HCT116 (cell line): ENCODE measurements around the gene NDUFS2. TPM values are rescaled to one million over a fixed set of nuclear protein-coding genes. Genes with fewer than 3 reads are reported as not detected.

Experiments
- ATAC-seq: fragments of 200-7000 bp; cut with Tn5 transposase; 2 replicates; pipeline ENCODE4 v1.9.1; 2020; ENCODE audit warnings: mild to moderate bottlenecking, moderate library complexity
- BruUV-seq: library from RNA; stranded (reverse); fragments of 400-500 nt; replicated peaks from 2 replicates; lab custom pipeline; 2021; lab: Mats Ljungman, UMichigan
- CTCF ChIA-PET: fragments of 300-600 bp; sonication (Branson Sonifier 250); formaldehyde crosslinking; loops from one replicate; lab custom pipeline; 2021; ENCODE audit warnings: antibody characterized with exemption; lab: Charles Lee
- POLR2A ChIA-PET: fragments of 300-600, 350-600 bp; sonication (Branson Sonifier 250); formaldehyde crosslinking; loops from one replicate; lab custom pipeline; 2021; ENCODE audit warnings: antibody characterized with exemption; lab: Charles Lee
- RAD21 ChIA-PET, 2 experiments: fragments of 300-600 bp; sonication (Branson Sonifier 250); formaldehyde crosslinking; loops; one replicate each; lab custom pipeline; 2023; ENCODE audit warnings: low total read pairs in 2 of 2; ENCODE audit not compliant: uncharacterized antibody in 2 of 2, unreplicated experiment in 2 of 2, low non-redundant PET in 1 of 2; lab: Charles Lee
- DNase-seq: peaks from one replicate; pipeline ENCODE4 v3.0.0-alpha.2; 2010; ENCODE audit warnings: low read depth, low spot score
- H2AFZ ChIP-seq: fragments of 200-600 bp; shearing (Covaris generic), sonication (generic); 2 replicates; pipeline ENCODE4 v1.6.1; 2017; ENCODE audit warnings: low read depth, mixed run types, mixed read lengths, antibody characterized with exemption, low read length; ENCODE audit not compliant: poor library complexity, severe bottlenecking
- H3K27ac ChIP-seq: 2 replicates; pipeline ENCODE4 v1.5.1; 2012; ENCODE audit warnings: low read depth, low read length
- H3K27me3 ChIP-seq: fragments of 200-600 bp; sonication (generic); 2 replicates; pipeline ENCODE4 v1.6.1; 2016; ENCODE audit warnings: mixed run types, low read length, mixed read lengths; ENCODE audit not compliant: insufficient read depth
- H3K36me3 ChIP-seq, 2 experiments: fragments of 200-500 bp in 1 of 2; fragments of 200-600 bp in 1 of 2; sonication (Bioruptor generic) in 1 of 2; sonication (generic) in 1 of 2; 2 replicates each; pipeline versions ENCODE4 v1.5.1 to v1.6.1; 2014 to 2016; ENCODE audit warnings: low read length in 2 of 2, inconsistent platforms in 1 of 2, mixed read lengths in 1 of 2, mixed run types in 1 of 2; ENCODE audit not compliant: insufficient read depth in 2 of 2, control insufficient read depth in 1 of 2
- H3K4me1 ChIP-seq, 2 experiments: fragments of 200-600 bp in 1 of 2; sonication (generic) in 1 of 2; 2 replicates each; pipeline versions ENCODE4 v1.5.1 to v1.6.1; 2012 to 2017; ENCODE audit warnings: low read length in 2 of 2, inconsistent platforms in 1 of 2, mild to moderate bottlenecking in 1 of 2, mixed read lengths in 1 of 2, mixed run types in 1 of 2, moderate library complexity in 1 of 2; ENCODE audit not compliant: insufficient read depth in 2 of 2, control insufficient read depth in 1 of 2
- H3K4me2 ChIP-seq: fragments of 200-600 bp; sonication (generic); 2 replicates; pipeline ENCODE4 v1.6.1; 2017; ENCODE audit warnings: mixed run types, low read length, mixed read lengths
- H3K4me3 ChIP-seq, 2 experiments: fragments of 200-600 bp in 1 of 2; sonication (generic) in 1 of 2; replicated peaks in 1 of 2; 2 replicates each; pipeline ENCODE4 v1.5.1; 2011 to 2016; ENCODE audit warnings: low read length in 2 of 2, control low read depth in 1 of 2, low read depth in 1 of 2, mild to moderate bottlenecking in 1 of 2, mixed read lengths in 1 of 2, mixed run types in 1 of 2
- H3K79me2 ChIP-seq: fragments of 200-600 bp; sonication (generic); 2 replicates; pipeline ENCODE4 v1.6.1; 2017; ENCODE audit warnings: mild to moderate bottlenecking, mixed run types, low read length, moderate library complexity, mixed read lengths; ENCODE audit not compliant: insufficient read depth
- H3K9ac ChIP-seq: fragments of 200-600 bp; sonication (generic); 2 replicates; pipeline ENCODE4 v1.6.1; 2016; ENCODE audit warnings: low read length, mixed read lengths
- H3K9me2 ChIP-seq: fragments of 200-600 bp; sonication (generic), shearing (Covaris generic); 2 replicates; pipeline ENCODE4 v1.6.1; 2017; ENCODE audit warnings: mixed run types, mild to moderate bottlenecking, moderate library complexity; ENCODE audit not compliant: insufficient read depth
- H3K9me3 ChIP-seq, 2 experiments: fragments of 200-500 bp in 1 of 2; fragments of 200-600 bp in 1 of 2; sonication (Bioruptor generic) in 1 of 2; sonication (generic) in 1 of 2; 2 replicates each; pipeline ENCODE4 v1.6.1; 2014 to 2017; ENCODE audit warnings: low read length in 2 of 2, mixed read lengths in 2 of 2, inconsistent platforms in 1 of 2, low read depth in 1 of 2, mild to moderate bottlenecking in 1 of 2, mixed run types in 1 of 2, moderate library complexity in 1 of 2; ENCODE audit not compliant: control insufficient read depth in 1 of 2, insufficient read depth in 1 of 2
- H4K20me1 ChIP-seq: fragments of 200-600 bp; sonication (generic), shearing (Covaris generic); 2 replicates; pipeline ENCODE4 v1.6.1; 2017; ENCODE audit warnings: mixed run types, mild to moderate bottlenecking, moderate library complexity; ENCODE audit not compliant: insufficient read depth
- FOSL1 ChIP-seq: IDR thresholded peaks from 2 replicates; pipeline ENCODE4 v1.6.1; 2012; ENCODE audit warnings: low read depth
- JUND ChIP-seq: IDR thresholded peaks from 2 replicates; pipeline ENCODE4 v1.6.1; 2012
- POLR2A ChIP-seq: IDR thresholded peaks from 2 replicates; pipeline ENCODE4 v1.7.0; 2011; ENCODE audit warnings: borderline replicate concordance; ENCODE audit not compliant: insufficient read depth, insufficient read length; ENCODE audit errors: extremely low read depth
- RAD21 ChIP-seq: IDR thresholded peaks from 2 replicates; pipeline ENCODE4 v1.6.1; 2012; ENCODE audit warnings: low read depth, mild to moderate bottlenecking
- SP1 ChIP-seq: IDR thresholded peaks from 2 replicates; pipeline ENCODE4 v1.6.1; 2012; ENCODE audit warnings: low read depth
- TCF7L2 ChIP-seq: IDR thresholded peaks from 2 replicates; pipeline ENCODE4 v1.7.0; 2011; ENCODE audit warnings: borderline replicate concordance, inconsistent platforms; ENCODE audit not compliant: insufficient read depth, insufficient read length; ENCODE audit errors: extremely low read depth
- YY1 ChIP-seq: IDR thresholded peaks from 2 replicates; pipeline ENCODE4 v1.6.1; 2011; ENCODE audit warnings: low read length, low read depth, moderate library complexity, mild to moderate bottlenecking; ENCODE audit not compliant: insufficient replicate concordance; ENCODE audit errors: extremely low read depth
- ZFX ChIP-seq: fragments of 450-650 bp; IDR thresholded peaks from 2 replicates; pipeline ENCODE4 v1.6.1; 2017
- ZNF274 ChIP-seq: fragments of 200-500 bp; sonication (Bioruptor generic); IDR thresholded peaks from 2 replicates; pipeline ENCODE4 v1.6.1; 2014; ENCODE audit warnings: mild to moderate bottlenecking, low read depth, low read length, inconsistent platforms
- intact Hi-C: fragments of 100-400 bp; cut with micrococcal nuclease; formaldehyde crosslinking; loops from 2 replicates; pipeline ENCODE4 v1.10.0; 2022
- microRNA-seq: library from miRNA; unstranded; fragments of <30 nt; microRNA quantifications from one replicate; pipeline ENCODE4, GENCODE V29; 2016; ENCODE audit warnings: borderline number of aligned reads
- total RNA-seq: library from RNA; stranded (reverse); gene quantifications from one replicate; pipeline ENCODE4 v1.2.1, GENCODE V29; 2021; ENCODE audit not compliant: unreplicated experiment
- TF ChIP-seq, protein P1 (sequence below), 3 experiments: fragments of 200-600 bp in 1 of 3; sonication (generic) in 1 of 3; IDR thresholded peaks in 2 of 3; conservative IDR thresholded peaks in 1 of 3; 2 replicates each; pipeline ENCODE4 v1.5.1; 2012 to 2017; ENCODE audit warnings: low read depth in 2 of 3, low read length in 2 of 3, antibody characterized with exemption in 1 of 3, borderline replicate concordance in 1 of 3, control low read depth in 1 of 3, mild to moderate bottlenecking in 1 of 3, mixed read lengths in 1 of 3, mixed run types in 1 of 3, moderate library complexity in 1 of 3; ENCODE audit not compliant: insufficient read depth in 1 of 3

The NDUFS2 gene
- total RNA-seq, 1 experiment from 2014 or later, result 82.7 TPM

DNA sequence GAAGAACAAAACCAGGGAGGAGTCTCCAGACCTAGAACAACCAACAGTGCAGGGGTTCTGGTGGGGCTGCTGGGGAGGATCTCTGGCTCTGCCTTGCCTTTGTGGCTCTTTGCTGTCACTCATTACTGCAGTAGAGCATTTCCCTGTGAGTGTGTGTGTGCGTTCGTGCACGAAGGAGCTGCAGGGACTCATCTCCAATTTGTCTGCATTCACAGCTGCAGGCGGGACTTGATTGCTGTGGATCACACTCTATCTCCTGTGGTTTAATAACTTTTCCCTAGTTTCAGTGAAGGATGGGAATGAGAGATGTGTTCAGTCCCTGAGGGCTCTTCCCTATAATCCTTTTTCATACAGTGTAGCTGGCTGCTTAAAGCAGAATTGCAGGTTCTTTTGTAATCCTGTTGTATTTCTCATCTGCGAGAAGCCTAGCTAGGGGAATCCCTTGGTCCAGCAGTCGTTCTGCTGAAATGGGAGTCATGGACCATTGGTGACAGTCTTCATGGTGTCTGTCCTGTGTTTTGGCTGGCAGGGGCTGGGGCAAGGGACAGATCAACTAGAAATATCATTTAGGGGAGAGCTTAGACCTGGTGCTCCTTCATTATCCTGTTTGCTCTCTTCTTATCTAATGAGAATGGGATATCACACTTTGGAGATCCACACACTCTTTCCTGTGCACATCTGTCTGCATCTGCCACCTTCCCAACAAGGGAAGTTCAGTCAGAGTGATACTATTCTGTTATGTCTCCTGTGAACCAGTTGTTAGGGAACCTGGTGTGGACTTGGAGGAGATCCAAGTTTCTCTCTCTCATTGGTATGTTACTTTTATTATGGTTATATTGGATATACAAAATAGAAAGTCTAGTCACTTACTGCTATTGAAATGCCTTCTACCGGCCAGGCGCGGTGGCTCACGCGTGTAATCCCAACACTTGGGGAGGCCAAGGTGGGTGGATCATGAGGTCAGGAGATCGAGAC is 59.4 kb downstream of the NDUFS2 start:
- ATAC-seq, result no peak
- POLR2A ChIA-PET, result no interaction called here
- H3K79me2 ChIP-seq, result no peaks in the 10 kb centered on the region

More for the DNA sequence above, 59.4 kb downstream of the NDUFS2 start:
- H3K27me3 ChIP-seq, result peaks cover 14% of the 10 kb centered on the region
- ChIA-PET CTCF (no interaction called here), RAD21 (interaction anchor here in 1 of 2 experiments (0.6 kb wide), 1 partner anchor 155 kb away, joined by 3 read pairs; no protein-coding TSS in a partner anchor)
- H3K36me3 ChIP-seq, result no peaks in the 10 kb centered on the region
- H2AFZ ChIP-seq, result no peak overlapping the region
- TF ChIP-seq JUND, result no peak
- TF ChIP-seq YY1, result no peak
- TF ChIP-seq ZNF274, result no peak
- no peak for TF ChIP-seq ZFX
- TF ChIP-seq, protein P1, sequence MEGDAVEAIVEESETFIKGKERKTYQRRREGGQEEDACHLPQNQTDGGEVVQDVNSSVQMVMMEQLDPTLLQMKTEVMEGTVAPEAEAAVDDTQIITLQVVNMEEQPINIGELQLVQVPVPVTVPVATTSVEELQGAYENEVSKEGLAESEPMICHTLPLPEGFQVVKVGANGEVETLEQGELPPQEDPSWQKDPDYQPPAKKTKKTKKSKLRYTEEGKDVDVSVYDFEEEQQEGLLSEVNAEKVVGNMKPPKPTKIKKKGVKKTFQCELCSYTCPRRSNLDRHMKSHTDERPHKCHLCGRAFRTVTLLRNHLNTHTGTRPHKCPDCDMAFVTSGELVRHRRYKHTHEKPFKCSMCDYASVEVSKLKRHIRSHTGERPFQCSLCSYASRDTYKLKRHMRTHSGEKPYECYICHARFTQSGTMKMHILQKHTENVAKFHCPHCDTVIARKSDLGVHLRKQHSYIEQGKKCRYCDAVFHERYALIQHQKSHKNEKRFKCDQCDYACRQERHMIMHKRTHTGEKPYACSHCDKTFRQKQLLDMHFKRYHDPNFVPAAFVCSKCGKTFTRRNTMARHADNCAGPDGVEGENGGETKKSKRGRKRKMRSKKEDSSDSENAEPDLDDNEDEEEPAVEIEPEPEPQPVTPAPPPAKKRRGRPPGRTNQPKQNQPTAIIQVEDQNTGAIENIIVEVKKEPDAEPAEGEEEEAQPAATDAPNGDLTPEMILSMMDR (IDR thresholded peaks at IDR 0.05 in 2 of 3, conservative IDR thresholded peaks at IDR 0.05 in 1 of 3; ENCODE audit: borderline replicate concordance in 1 of 3, insufficient read depth in 1 of 3, low read depth in 2 of 3, low read length in 2 of 3), result no peak
- no peak for TF ChIP-seq TCF7L2
- TF ChIP-seq RAD21, result no peak
- no peak for TF ChIP-seq SP1
- no peak for TF ChIP-seq POLR2A
- TF ChIP-seq FOSL1, result no peak
- intact Hi-C loops, result no loop called here
- peaks cover 0 to 6% of the 10 kb centered on the region in 2 experiments; a peak in 1 of 4 replicates for H3K9me3 ChIP-seq
- no peak overlapping the region for H3K4me2 ChIP-seq
- no peak overlapping the region for H3K27ac ChIP-seq
- BruUV-seq, result no TSS peak
- peaks cover 0 to 5% of the 10 kb centered on the region in 2 experiments; a peak in 1 of 4 replicates for H3K4me1 ChIP-seq
- no peak overlapping the region for H3K4me3 ChIP-seq
- DNase-seq, result no peak
- H3K9me2 ChIP-seq, result no peaks in the 10 kb centered on the region
- no peak overlapping the region for H3K9ac ChIP-seq
- no peaks in the 10 kb centered on the region for H4K20me1 ChIP-seq

Small RNAs within 50 kb of the gene (microRNA-seq; reads per million reads assigned to microRNA genes)
- gene MIR5187, result not detected

Other genes starting within 250 kb of the NDUFS2 start
- gene ITLN2, start 247.6 kb upstream of the NDUFS2 start, total RNA-seq, result 0.20 TPM
- 86.7 TPM for gene F11R, start 181.2 kb upstream of the NDUFS2 start, total RNA-seq
- 116 TPM for gene TSTD1, start 163.4 kb upstream of the NDUFS2 start, total RNA-seq
- gene USF1, start 156.4 kb upstream of the NDUFS2 start, total RNA-seq, result 48.0 TPM
- gene ARHGAP30, start 132.5 kb upstream of the NDUFS2 start, total RNA-seq, result 0.39 TPM
- gene NECTIN4, start 112.8 kb upstream of the NDUFS2 start, total RNA-seq, result 3.3 TPM
- gene KLHDC9, start 104.0 kb upstream of the NDUFS2 start, total RNA-seq, result 1.4 TPM
- gene PFDN2, start 84.3 kb upstream of the NDUFS2 start, total RNA-seq, result 179 TPM
- 65.9 TPM for gene NIT1, start 84.3 kb upstream of the NDUFS2 start, total RNA-seq
- gene DEDD, start 69.7 kb upstream of the NDUFS2 start, total RNA-seq, result 32.8 TPM
- gene UFC1, start 48.4 kb upstream of the NDUFS2 start, total RNA-seq, result 63.7 TPM
- 22.1 TPM for gene USP21, start 42.9 kb upstream of the NDUFS2 start, total RNA-seq
- gene PPOX, start 35.9 kb upstream of the NDUFS2 start, total RNA-seq, result 24.2 TPM
- 53.7 TPM for gene B4GALT3, start 24.9 kb upstream of the NDUFS2 start, total RNA-seq
- not detected for gene ADAMTS4, start 3.3 kb upstream of the NDUFS2 start, total RNA-seq
- 0.86 TPM for gene FCER1G, start 12.9 kb downstream of the NDUFS2 start, total RNA-seq
- not detected for gene APOA2, start 21.3 kb downstream of the NDUFS2 start, total RNA-seq
- 9.8 TPM for gene TOMM40L, start 23.7 kb downstream of the NDUFS2 start, total RNA-seq
- not detected for gene NR1I3, start 35.8 kb downstream of the NDUFS2 start, total RNA-seq
- not detected for gene PCP4L1, start 56.4 kb downstream of the NDUFS2 start, total RNA-seq
- gene MPZ, start 107.6 kb downstream of the NDUFS2 start, total RNA-seq, result 3.6 TPM
- gene SDHC, start 112.0 kb downstream of the NDUFS2 start, total RNA-seq, result 192 TPM
- not detected for gene CFAP126, start 165.5 kb downstream of the NDUFS2 start, total RNA-seq